Right lobe of liver (tissue), 4 donors: ENCODE measurements around the gene FGFBP1.

Source experiments
- CTCF ChIP-seq, 4 donors: fragments of 200-600 bp in 3 of 4; fragments of 450-650 bp in 1 of 4; IDR thresholded peaks; one replicate each; pipeline versions ENCODE4 v1.5.1 to v1.8.0; 2016 to 2022; ENCODE audit warnings: antibody characterized with exemption in 4 of 4, mild to moderate bottlenecking in 2 of 4
- POLR2A ChIP-seq: fragments of 450-650 bp; IDR thresholded peaks from one replicate; pipeline ENCODE4 v1.6.1; 2017; ENCODE audit warnings: antibody characterized with exemption, mild to moderate bottlenecking
- donor health status: DM: no; HTN: no; CAD: no.
- donor health status: DM: no; HTN: no; CAD: no.
- donor health status: DM: no; HTN: yes; CAD: no.

GRCh38 chr4:15953625-15954024, 15.1 kb upstream of the FGFBP1 start:
- TF ChIP-seq CTCF (IDR thresholded peaks at IDR 0.05) (no peak), POLR2A (no peak)
